ENCODE measurements around the gene GSG1L2. TPM values are rescaled to one million over a fixed set of nuclear protein-coding genes. Genes with fewer than 3 reads are reported as not detected.
"Not testable (repeated sequence)": the region's sequence is repeated elsewhere in the genome, so short reads cannot be mapped to it uniquely, and the experiment has no call there.

Gene GSG1L2
- total RNA-seq, 1 donor from 2014 or later, result not detected

GRCh38 chr17:9790889-9791876 is 30.7 kb downstream of the GSG1L2 start, which contains the start of gene DHRS7C:
Gene DHRS7C (minus strand): TSS chr17:9791592. CDS start chr17:9791284, 308 bp downstream.
- DNase-seq (ENCODE audit: low spot score), result no peak

- no peak for DNase-seq (ENCODE audit: low spot score)
Measured at GRCh38 chr17:9790316-9790715, 31.6 kb downstream of the GSG1L2 start.

- DNase-seq (ENCODE audit: low spot score), result peak; percentile 13
Measured at GRCh38 chr17:9788601-9789000, 33.3 kb downstream of the GSG1L2 start.

GRCh38 chr17:9784544-9784943 is 37.3 kb downstream of the GSG1L2 start:
- DNase-seq (ENCODE audit: low spot score), result no peak

GRCh38 chr17:9783465-9783864 is 38.4 kb downstream of the GSG1L2 start:
- DNase-seq (ENCODE audit: low spot score), result not testable (repeated sequence)

GRCh38 chr17:9783050-9783449 is 38.8 kb downstream of the GSG1L2 start:
- no peak for DNase-seq (ENCODE audit: low spot score)

GRCh38 chr17:9780552-9780951 is 41.3 kb downstream of the GSG1L2 start:
- DNase-seq (ENCODE audit: low spot score), result no peak

GRCh38 chr17:9776911-9777310 is 45.0 kb downstream of the GSG1L2 start:
- DNase-seq (ENCODE audit: low spot score), result no peak

- no peak for DNase-seq (ENCODE audit: low spot score)
Measured at GRCh38 chr17:9772658-9773057, 49.2 kb downstream of the GSG1L2 start.

- no peak for DNase-seq (ENCODE audit: low spot score)
Measured at GRCh38 chr17:9771465-9771864, 50.4 kb downstream of the GSG1L2 start.

GRCh38 chr17:9769036-9769695 is 52.7 kb downstream of the GSG1L2 start:
- no peak for DNase-seq (ENCODE audit: low spot score)

GRCh38 chr17:9768381-9768934 is 53.4 kb downstream of the GSG1L2 start:
- DNase-seq (ENCODE audit: low spot score), result peak; percentile 9

GRCh38 chr17:9767432-9767991 is 54.4 kb downstream of the GSG1L2 start:
- no peak for DNase-seq (ENCODE audit: low spot score)

- DNase-seq (ENCODE audit: low spot score), result no peak
Measured at GRCh38 chr17:9766970-9767369, 54.9 kb downstream of the GSG1L2 start.

GRCh38 chr17:9765322-9765721 is 56.6 kb downstream of the GSG1L2 start:
- no peak for DNase-seq (ENCODE audit: low spot score)

- DNase-seq (ENCODE audit: low spot score), result no peak
Measured at GRCh38 chr17:9763643-9764042, 58.2 kb downstream of the GSG1L2 start.

- DNase-seq (ENCODE audit: low spot score), result no peak
Measured at GRCh38 chr17:9760266-9760665, 61.6 kb downstream of the GSG1L2 start.

- no peak for DNase-seq (ENCODE audit: low spot score)
Measured at GRCh38 chr17:9755083-9755482, 66.8 kb downstream of the GSG1L2 start.

Measured in umbilical cord (tissue), 2 donors.